Psoas muscle (tissue), 8 donors: ENCODE measurements around the gene ABCB9. TPM values are rescaled to one million over a fixed set of nuclear protein-coding genes. Genes with fewer than 3 reads are reported as not detected.

Experiments
- ATAC-seq, 4 donors: fragments of 200-7000 bp; cut with Tn5 transposase; one replicate each; pipeline ENCODE4 v1.9.1; 2020; ENCODE audit warnings: moderate library complexity in 3 of 4, mild to moderate bottlenecking in 2 of 4
- DNase-seq, 2 donors: peaks; one replicate each; pipeline ENCODE4 v3.0.0-alpha.2; 2020
- H3K27ac ChIP-seq: fragments of 200-600 bp; one replicate; pipeline ENCODE4 v1.8.0; 2022
- H3K27me3 ChIP-seq, 3 donors: fragments of 200-600 bp in 1 of 3; one replicate each; pipeline versions ENCODE4 v1.6.1 to v1.8.0; 2013 to 2022; ENCODE audit warnings: low read length in 2 of 3, mild to moderate bottlenecking in 2 of 3, moderate library complexity in 1 of 3; ENCODE audit not compliant: insufficient read depth in 3 of 3
- H3K36me3 ChIP-seq, 2 donors: fragments of 200-600 bp in 1 of 2; one replicate each; pipeline versions ENCODE4 v1.6.1 to v1.8.0; 2013 to 2022; ENCODE audit warnings: low read depth in 1 of 2, mild to moderate bottlenecking in 1 of 2, moderate library complexity in 1 of 2; ENCODE audit not compliant: insufficient read depth in 1 of 2
- H3K4me1 ChIP-seq: fragments of 200-600 bp; one replicate; pipeline ENCODE4 v1.8.0; 2022
- H3K4me3 ChIP-seq: fragments of 200-600 bp; one replicate; pipeline ENCODE4 v1.8.0; 2022; ENCODE audit warnings: mild to moderate bottlenecking
- H3K9me3 ChIP-seq: fragments of 200-600 bp; one replicate; pipeline ENCODE4 v1.8.0; 2022
- CTCF ChIP-seq: fragments of 200-600 bp; IDR thresholded peaks from one replicate; pipeline ENCODE4 v1.8.0; 2022; ENCODE audit warnings: antibody characterized with exemption
- WGBS, 3 donors: extraction: QIAGEN DNeasy Blood & Tissue Kit; methylation state at CpG; one replicate each; pipeline versions ENCODE4 v1.1.6 to v1.1.7; 2013; 5-methylcytosine and 5-hydroxymethylcytosine counted together
- intact Hi-C, 2 donors: fragments of 100-400 bp; cut with DNase I; formaldehyde crosslinking; loops; one replicate each; pipeline versions ENCODE4 v1.11.0 to v1.14.2; 2022
- polyA plus RNA-seq, 3 donors: library from polyadenylated mRNA; stranded (reverse); fragments of 200-250 nt; gene quantifications; one replicate each; pipeline ENCODE4 v1.2.3, GENCODE V29; 2013
- total RNA-seq, 4 donors: library from RNA; stranded (reverse); fragmentation: NEBNext Ultra II Directional in 2 of 4; extraction: Animal tissue kit (Norgen Biotek cat#: 25700) in 2 of 4; gene quantifications; one replicate each; pipeline versions ENCODE4 v1.2.1 to v1.2.4, GENCODE V29; 2021 to 2023
- donor health status: healthy with polysubstance abuse.
- donor health status: DM: no; HTN: no; CAD: no; lungs with moderate emphysema.
- donor health status: Bipolar disorder and iron deficiency.
- donor health status: healthy.
- donor health status: DM: yes; HTN: yes; CAD: no.
- donor health status: DM: no; HTN: no; CAD: no.
- donor health status: DM: no; HTN: no; CAD: no.
- donor health status: DM: yes; HTN: yes; CAD: no.

ABCB9 gene
- total and polyA plus RNA-seq, 7 donors: 0.47 to 1.1 (median 0.62) TPM

- Histone ChIP-seq H3K9me3 (no peaks in the 10 kb centered on the region), H3K4me3 (no peak overlapping the region), H3K4me1 (peaks cover 23% of the 10 kb centered on the region), H3K27ac (no peak overlapping the region), H3K36me3 (no peaks in the 10 kb centered on the region), H3K27me3 (no peaks in the 10 kb centered on the region)
- DNase-seq (no peak), ATAC-seq (peak in 1 of 4 donors; percentile 36)
- TF ChIP-seq CTCF: no peak
- 13 to 44% (median 26%) methylated on average over 5 to 8 of the region's 8 CpGs for WGBS, 3 donors
- intact Hi-C loops: no loop called here
These were observed 2.4 kb downstream of the ABCB9 start for GRCh38 chr12:122963941-122964265.

GRCh38 chr12:122961531-122962329 is 4.5 kb downstream of the ABCB9 start:
- no peak for TF ChIP-seq CTCF
- Histone ChIP-seq H3K36me3 (no peaks in the 10 kb centered on the region), H3K4me1 (peaks cover 23% of the 10 kb centered on the region), H3K4me3 (no peak overlapping the region), H3K27ac (no peak overlapping the region), H3K9me3 (no peaks in the 10 kb centered on the region), H3K27me3 (no peaks in the 10 kb centered on the region)
- DNase-seq (no peak), ATAC-seq (no peak)
- 83 to 90% (median 90%) methylated on average over 10 of the region's 10 CpGs for WGBS, 3 donors
- intact Hi-C loops: no loop called here

- no peak for TF ChIP-seq CTCF
- no peak overlapping the region for H3K27ac ChIP-seq
- H3K27me3 ChIP-seq: no peaks in the 10 kb centered on the region
- intact Hi-C loops: no loop called here
- H3K36me3 ChIP-seq: no peaks in the 10 kb centered on the region
- WGBS, 3 donors: 92 to 97% (median 96%) methylated on average over 8 of the region's 8 CpGs
- no peaks in the 10 kb centered on the region for H3K9me3 ChIP-seq
- peaks cover 13% of the 10 kb centered on the region for H3K4me1 ChIP-seq
- no peak overlapping the region for H3K4me3 ChIP-seq
- ATAC-seq: no peak
- no peak for DNase-seq
These were observed 6.1 kb downstream of the ABCB9 start for GRCh38 chr12:122960193-122960569.

GRCh38 chr12:122959566-122960192 is 6.6 kb downstream of the ABCB9 start:
- Histone ChIP-seq H3K9me3 (no peaks in the 10 kb centered on the region), H3K4me3 (no peak overlapping the region), H3K4me1 (peaks cover 8% of the 10 kb centered on the region), H3K27me3 (no peaks in the 10 kb centered on the region), H3K27ac (no peak overlapping the region), H3K36me3 (no peaks in the 10 kb centered on the region)
- DNase-seq (no peak), ATAC-seq (no peak)
- TF ChIP-seq CTCF: no peak
- intact Hi-C loops: no loop called here
- WGBS, 3 donors: 87 to 91% (median 88%) methylated on average over 31 to 35 of the region's 35 CpGs
